Neural cell (in vitro differentiated cells): ENCODE data around the gene CNTN4.

Experiments used
- EZH2 ChIP-seq: fragments of 200-600, 300-800 bp; shearing (Covaris generic), sonication (generic); IDR thresholded peaks from 2 replicates; pipeline ENCODE4 v1.6.1; 2014; ENCODE audit warnings: antibody characterized with exemption, low read length, borderline replicate concordance, mild to moderate bottlenecking; ENCODE audit not compliant: insufficient read depth, poor library complexity, severe bottlenecking
- TAF1 ChIP-seq: IDR thresholded peaks from 2 replicates; pipeline ENCODE4 v1.6.1; 2012; ENCODE audit warnings: low read depth
- TF ChIP-seq, protein P1 (sequence below): fragments of 450-650 bp; IDR thresholded peaks from 2 replicates; pipeline ENCODE4 v1.5.1; 2014; ENCODE audit warnings: antibody characterized with exemption, mild to moderate bottlenecking, moderate library complexity; ENCODE audit not compliant: poor library complexity, severe bottlenecking

DNA sequence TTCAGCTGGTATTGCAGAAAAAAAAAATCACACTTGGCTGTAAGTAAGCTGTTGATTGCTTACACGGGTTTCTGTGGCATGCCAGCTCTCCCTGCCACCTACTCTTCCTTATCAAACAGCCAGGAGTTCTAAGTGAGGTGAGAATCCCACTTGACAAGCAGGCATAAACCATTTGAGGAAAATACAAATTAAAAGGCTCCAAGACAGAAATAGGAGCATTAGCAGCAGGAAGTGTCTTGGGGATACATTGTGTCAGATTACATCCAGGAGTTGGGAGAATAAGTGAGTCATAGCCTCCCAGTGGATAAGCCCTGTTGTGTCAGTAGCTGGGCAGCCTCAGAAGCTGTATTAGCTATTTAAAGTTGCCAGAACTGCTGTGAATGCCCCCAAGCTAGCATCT, 256.0 kb downstream of the CNTN4 start:
- TF ChIP-seq, protein P1, sequence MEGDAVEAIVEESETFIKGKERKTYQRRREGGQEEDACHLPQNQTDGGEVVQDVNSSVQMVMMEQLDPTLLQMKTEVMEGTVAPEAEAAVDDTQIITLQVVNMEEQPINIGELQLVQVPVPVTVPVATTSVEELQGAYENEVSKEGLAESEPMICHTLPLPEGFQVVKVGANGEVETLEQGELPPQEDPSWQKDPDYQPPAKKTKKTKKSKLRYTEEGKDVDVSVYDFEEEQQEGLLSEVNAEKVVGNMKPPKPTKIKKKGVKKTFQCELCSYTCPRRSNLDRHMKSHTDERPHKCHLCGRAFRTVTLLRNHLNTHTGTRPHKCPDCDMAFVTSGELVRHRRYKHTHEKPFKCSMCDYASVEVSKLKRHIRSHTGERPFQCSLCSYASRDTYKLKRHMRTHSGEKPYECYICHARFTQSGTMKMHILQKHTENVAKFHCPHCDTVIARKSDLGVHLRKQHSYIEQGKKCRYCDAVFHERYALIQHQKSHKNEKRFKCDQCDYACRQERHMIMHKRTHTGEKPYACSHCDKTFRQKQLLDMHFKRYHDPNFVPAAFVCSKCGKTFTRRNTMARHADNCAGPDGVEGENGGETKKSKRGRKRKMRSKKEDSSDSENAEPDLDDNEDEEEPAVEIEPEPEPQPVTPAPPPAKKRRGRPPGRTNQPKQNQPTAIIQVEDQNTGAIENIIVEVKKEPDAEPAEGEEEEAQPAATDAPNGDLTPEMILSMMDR = no peak
- no peak for TF ChIP-seq TAF1
- TF ChIP-seq EZH2 = no peak
